Kidney epithelial cell (primary cell): ENCODE results near the gene TLK2. TPM values are rescaled to one million over a fixed set of nuclear protein-coding genes. Genes with fewer than 3 reads are reported as not detected.
A peak's percentile ranks its signal among the peaks of the same experiment; 100 is the strongest.
"Not testable (repeated sequence)": the region's sequence is repeated elsewhere in the genome, so short reads cannot be mapped to it uniquely, and the experiment has no call there.

Experiments used
- DNase-seq: peaks from one replicate; pipeline ENCODE4 v3.0.0-alpha.2; 2010; ENCODE audit warnings: low read depth
- H3K27me3 ChIP-seq: 2 replicates; pipeline ENCODE4 v1.6.0; 2011; ENCODE audit warnings: low read length; ENCODE audit not compliant: control insufficient read depth, insufficient read depth
- H3K36me3 ChIP-seq: 2 replicates; pipeline ENCODE4 v1.5.1; 2011; ENCODE audit warnings: low read length; ENCODE audit not compliant: control insufficient read depth, insufficient read depth
- H3K4me3 ChIP-seq: 2 replicates; pipeline ENCODE4 v1.5.1; 2011; ENCODE audit warnings: low read depth, mild to moderate bottlenecking, control low read depth, low read length
- CTCF ChIP-seq: IDR thresholded peaks from 2 replicates; pipeline ENCODE4 v1.5.1; 2011; ENCODE audit warnings: mild to moderate bottlenecking, moderate library complexity, low read length, control low read depth, inconsistent platforms; ENCODE audit not compliant: insufficient read depth, poor library complexity, severe bottlenecking
- total RNA-seq: library from RNA; depleted of rRNA; stranded (reverse); fragments of >200 nt; gene quantifications from 2 replicates; pipeline ENCODE4 v1.2.3, GENCODE V29; 2015

TLK2 gene
- total RNA-seq, 1 donor from 2014 or later: 32.9 TPM

GRCh38 chr17:62552851-62553659 is 74.4 kb downstream of the TLK2 start:
- H3K36me3 ChIP-seq, H3K4me3 ChIP-seq, H3K27me3 ChIP-seq: not testable (repeated sequence)
- peak; percentile 35 for DNase-seq
- peak; percentile 19 for TF ChIP-seq CTCF

GRCh38 chr17:62557532-62557931 is 78.9 kb downstream of the TLK2 start:
- not testable (repeated sequence) for H3K27me3 ChIP-seq, H3K36me3 ChIP-seq, DNase-seq, H3K4me3 ChIP-seq

GRCh38 chr17:62558941-62559340 is 80.3 kb downstream of the TLK2 start:
- H3K36me3 ChIP-seq, H3K4me3 ChIP-seq, DNase-seq: not testable (repeated sequence)

DNA sequence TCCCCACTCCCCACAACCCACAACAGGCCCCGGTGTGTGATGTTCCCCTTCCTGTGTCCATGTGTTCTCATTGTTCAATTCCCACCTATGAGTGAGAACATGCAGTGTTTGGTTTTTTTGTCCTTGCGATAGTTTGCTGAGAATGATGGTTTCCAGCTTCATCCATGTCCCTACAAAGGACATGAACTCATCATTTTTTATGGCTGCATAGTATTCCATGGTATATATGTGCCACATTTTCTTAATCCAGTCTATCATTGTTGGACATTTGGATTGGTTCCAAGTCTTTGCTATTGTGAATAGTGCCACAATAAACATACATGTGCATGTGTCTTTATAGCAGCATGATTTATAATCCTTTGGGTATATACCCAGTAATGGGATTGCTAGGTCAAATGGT is 82.3 kb downstream of the TLK2 start:
- not testable (repeated sequence) for H3K27me3 ChIP-seq, H3K36me3 ChIP-seq, DNase-seq, H3K4me3 ChIP-seq

More at GRCh38 chr17:62558941-62559340, 80.3 kb downstream of the TLK2 start:
- H3K27me3 ChIP-seq: not testable (repeated sequence)

- Histone ChIP-seq H3K27me3 (no peaks in the 10 kb centered on the region), H3K4me3 (no peak overlapping the region), H3K36me3 (no peaks in the 10 kb centered on the region)
- DNase-seq: no peak
- TF ChIP-seq CTCF: no peak
Measured at GRCh38 chr17:62562656-62563055, 84.0 kb downstream of the TLK2 start.

DNA sequence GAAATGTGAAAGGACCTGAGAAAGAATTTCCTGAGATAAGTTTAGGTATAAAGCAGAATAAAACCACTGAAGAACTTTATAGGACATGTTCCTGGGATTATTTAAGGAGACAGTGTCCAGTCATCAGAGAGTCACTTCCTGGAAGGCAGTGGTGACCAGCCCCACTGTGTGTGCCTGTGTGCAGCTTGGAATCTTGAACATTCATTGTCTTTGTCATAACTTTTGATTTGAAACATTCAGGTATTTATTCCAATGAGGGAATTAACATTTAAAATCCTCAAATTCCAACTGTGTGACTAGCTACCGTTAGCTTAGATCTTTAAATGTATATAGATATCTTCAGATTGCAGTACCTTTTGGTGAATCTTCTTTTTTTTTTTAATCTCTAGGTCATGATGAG is 87.2 kb downstream of the TLK2 start:
- TF ChIP-seq CTCF: no peak
- DNase-seq: no peak
- Histone ChIP-seq H3K4me3 (no peak overlapping the region), H3K36me3 (peaks cover 2% of the 10 kb centered on the region), H3K27me3 (no peaks in the 10 kb centered on the region)

DNA sequence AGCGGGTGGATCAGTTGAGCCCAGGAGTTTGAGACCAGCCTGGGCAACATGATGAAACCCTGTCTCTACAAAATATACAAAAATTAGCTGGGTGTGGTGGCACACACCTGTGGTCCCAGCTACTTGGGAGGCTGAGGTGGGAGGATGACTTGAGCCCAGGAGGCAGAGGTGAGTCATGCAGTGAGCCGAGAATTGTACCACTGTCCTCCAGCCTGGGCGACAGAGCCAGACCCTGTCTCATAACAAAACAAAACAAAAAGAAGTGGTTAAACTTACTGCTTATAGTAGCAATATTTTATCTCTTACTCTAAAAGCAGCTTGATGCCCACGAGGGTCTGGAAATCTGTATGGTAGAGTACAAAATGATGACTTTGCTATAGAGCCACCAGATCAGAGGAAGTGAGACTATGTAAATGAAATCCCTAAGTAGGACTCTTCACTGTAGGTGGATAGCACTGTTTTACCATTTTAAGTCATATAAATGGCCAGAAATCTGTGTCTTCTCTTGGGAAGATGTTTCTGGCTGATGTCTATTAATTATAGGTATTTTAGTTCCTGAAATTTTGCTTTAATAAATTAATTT is 88.5 kb downstream of the TLK2 start:
- no peak for DNase-seq
- H3K36me3 ChIP-seq: peaks cover 2% of the 10 kb centered on the region
- no peak overlapping the region for H3K4me3 ChIP-seq
- no peak for TF ChIP-seq CTCF
- H3K27me3 ChIP-seq: no peaks in the 10 kb centered on the region
